HG02642 (cell line): ENCODE results near the gene WSCD2.

Experiments used
- ATAC-seq: cut with Tn5 transposase; IDR thresholded peaks from one replicate; pipeline ENCODE4 v1.9.1; 2021; ENCODE audit warnings: mild to moderate bottlenecking; ENCODE audit not compliant: unreplicated experiment, poor library complexity

The WSCD2 gene

GRCh38 chr12:108125073-108125472 lies 4.0 kb upstream of the WSCD2 start:
- ATAC-seq: no peak

GRCh38 chr12:108126212-108126611 lies 2.9 kb upstream of the WSCD2 start:
- no peak for ATAC-seq

DNA sequence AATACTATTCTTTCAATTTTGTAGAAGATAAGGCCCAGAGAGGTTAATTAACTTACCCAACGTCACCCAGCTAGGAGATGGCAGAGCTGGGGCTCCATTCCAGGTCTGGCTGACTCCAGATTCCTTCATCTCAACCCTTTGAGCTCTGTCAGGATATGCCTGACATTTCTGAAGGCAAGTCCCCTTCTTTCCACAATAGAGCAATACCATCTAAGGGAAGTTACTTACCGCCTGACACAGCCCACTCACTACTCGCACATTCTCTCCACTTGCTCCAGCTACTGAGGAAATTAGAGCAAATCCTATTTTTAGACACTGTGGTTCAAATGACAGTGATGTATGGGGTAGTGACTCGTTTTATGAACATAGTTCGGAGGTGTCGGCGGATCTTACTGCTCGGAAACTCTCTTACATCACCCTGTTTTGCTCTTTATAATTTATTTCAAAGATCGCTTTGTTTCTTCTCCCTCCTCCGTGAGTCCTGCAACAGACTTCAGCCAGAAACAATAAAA lies 2.0 kb upstream of the WSCD2 start:
- ATAC-seq: no peak

DNA sequence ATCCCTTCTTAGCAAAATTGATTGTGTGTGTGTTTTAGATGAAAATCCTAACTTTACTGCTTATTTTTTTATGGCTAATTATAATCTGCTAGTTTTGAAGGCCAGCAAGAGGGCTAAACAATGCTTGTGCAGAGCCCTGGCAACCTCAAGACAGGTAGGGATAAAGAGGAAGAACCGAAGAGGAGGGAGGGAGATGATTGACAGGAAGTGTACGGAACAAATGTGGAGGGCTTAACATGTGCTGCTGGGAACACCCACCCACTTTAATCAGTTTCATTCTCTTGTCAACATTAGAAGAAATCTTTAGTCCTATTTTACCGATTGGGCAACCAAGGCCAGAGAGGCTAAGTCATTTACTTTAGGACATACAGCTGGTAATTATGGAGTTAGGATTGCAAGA lies 1.4 kb upstream of the WSCD2 start:
- ATAC-seq: no peak

DNA sequence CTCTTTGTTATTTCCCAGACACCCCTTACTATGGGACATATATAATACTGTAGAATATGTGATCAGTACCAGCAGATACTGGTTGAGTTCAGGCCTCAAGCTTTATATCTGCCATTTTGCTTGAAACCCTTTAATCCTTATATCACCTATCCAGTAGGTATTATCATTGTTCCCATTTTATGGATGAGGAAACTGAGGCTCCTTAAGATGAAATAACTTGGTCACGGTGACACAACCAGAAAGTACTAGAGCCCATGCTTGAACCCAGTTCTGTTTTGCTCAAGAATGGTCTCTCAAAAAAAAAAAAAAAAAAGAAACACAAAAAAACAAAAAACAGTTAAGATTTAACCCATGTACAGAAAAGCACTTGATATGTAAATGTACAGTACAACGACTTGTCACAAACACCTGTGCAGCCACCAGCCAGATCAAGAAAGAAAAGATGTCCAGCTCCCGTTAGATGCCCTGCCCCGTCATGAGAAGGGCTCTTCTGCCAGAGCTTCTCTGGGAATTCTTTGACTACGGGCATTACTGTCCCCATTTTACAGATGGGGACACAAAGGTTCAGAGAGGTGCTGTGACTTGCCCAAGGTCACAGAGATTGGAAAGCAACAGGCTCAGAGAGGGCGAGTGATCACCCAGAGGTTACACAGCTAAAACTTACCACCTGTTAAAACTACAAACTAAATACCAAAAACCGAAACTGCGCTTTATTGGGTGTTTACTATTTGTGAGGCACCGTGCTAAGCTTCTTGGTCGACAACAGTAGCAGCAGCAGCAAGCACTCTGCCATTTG lies 669 bp upstream of the WSCD2 start:
- no peak for ATAC-seq

GRCh38 chr12:108131035-108131434 lies 1.9 kb downstream of the WSCD2 start:
- no peak for ATAC-seq

DNA sequence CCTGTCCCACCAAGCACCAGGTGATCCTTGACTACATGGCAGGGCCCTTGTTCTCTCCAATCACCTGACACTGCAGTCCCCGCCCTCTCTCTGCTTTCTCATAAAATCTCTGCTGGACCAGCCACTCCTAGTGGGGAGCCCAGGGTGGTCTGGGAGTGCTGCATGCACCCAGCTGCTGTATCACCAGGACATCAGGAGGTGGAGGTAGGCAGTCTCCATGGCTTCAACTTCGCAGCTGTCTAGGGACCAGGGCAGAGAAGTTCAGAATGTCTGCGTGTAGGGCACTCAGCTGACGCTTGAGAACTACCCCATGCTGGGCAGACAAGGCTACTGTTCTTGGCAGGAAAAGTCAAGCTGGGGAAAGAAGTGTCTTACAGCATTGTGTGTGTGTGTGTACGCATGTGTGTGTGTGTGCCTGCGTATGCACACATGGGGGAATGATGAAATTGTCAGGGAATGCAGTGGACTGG lies 2.6 kb downstream of the WSCD2 start:
- ATAC-seq: no peak

DNA sequence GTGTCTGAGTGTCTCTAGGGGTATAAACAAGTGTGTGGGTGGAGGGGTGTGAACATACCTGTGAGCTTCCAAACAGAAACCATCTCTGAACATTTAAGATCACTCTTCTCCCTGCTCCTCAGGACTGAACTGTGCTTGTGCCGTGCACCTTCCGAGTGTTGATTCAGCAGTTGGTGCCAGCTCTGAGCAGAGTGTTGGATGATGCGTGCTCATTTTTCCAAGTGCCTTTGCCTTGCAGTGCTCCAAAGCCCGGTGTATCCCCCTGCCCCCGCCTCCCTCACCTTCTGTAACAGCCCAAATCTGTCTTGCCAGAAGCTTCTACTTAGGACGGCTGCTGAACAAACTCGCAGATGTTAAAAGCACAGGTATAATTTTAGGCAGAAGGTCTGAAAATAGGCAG lies 4.4 kb downstream of the WSCD2 start:
- no peak for ATAC-seq

GRCh38 chr12:108134744-108135143 lies 5.7 kb downstream of the WSCD2 start:
- no peak for ATAC-seq

GRCh38 chr12:108135627-108136026 lies 6.5 kb downstream of the WSCD2 start:
- ATAC-seq: no peak

- no peak for ATAC-seq
Measured at GRCh38 chr12:108136697-108137096, 7.6 kb downstream of the WSCD2 start.

GRCh38 chr12:108139454-108139853 lies 10.4 kb downstream of the WSCD2 start:
- no peak for ATAC-seq

GRCh38 chr12:108140501-108140900 lies 11.4 kb downstream of the WSCD2 start:
- ATAC-seq: no peak

DNA sequence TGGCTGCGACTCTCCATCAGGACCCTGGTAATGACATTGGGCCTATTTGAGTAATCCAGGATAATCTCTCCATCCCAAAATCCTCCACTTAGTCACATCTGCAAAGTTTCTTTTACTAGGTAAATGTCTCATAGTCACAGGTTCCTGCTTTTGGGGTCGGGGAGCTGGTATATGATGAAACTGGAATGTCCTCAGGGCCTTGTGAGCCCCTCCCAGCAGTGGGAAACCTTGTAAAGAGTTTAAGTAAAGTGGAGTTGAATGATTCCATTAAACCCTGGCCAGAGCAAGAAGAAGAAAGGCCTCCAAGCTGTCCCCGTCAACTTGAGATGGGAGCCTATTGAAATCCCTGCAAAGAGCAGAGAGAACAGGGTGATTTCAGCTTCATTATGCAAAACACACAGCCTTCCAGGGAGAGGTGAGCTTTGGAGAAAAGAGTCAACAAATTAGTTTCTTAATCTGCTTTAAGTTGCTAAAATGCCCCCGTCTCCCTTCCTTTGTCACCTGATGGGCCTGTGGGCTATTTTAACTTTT lies 12.6 kb downstream of the WSCD2 start:
- no peak for ATAC-seq

GRCh38 chr12:108143144-108143543 lies 14.1 kb downstream of the WSCD2 start:
- ATAC-seq: no peak

DNA sequence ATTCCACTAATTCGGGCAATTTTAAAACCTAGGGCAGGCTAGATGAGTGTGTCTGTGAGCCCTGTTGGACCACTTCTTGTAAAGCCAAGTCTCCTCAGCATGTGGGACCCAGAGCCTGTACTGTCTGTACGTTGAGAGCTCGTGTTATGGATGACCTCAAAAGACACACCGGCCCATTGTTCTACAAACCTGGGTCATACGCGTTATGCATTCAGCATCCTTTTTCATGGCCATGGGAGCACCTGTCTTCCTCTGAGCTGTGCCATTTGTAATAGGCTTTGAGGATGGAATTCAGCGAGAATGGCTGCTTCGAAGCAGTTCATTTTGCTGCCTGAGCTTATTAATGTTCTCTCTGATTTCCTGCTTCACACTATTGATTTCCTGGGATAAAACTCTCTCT lies 15.0 kb downstream of the WSCD2 start:
- ATAC-seq: no peak

GRCh38 chr12:108145011-108145410 lies 15.9 kb downstream of the WSCD2 start:
- no peak for ATAC-seq

DNA sequence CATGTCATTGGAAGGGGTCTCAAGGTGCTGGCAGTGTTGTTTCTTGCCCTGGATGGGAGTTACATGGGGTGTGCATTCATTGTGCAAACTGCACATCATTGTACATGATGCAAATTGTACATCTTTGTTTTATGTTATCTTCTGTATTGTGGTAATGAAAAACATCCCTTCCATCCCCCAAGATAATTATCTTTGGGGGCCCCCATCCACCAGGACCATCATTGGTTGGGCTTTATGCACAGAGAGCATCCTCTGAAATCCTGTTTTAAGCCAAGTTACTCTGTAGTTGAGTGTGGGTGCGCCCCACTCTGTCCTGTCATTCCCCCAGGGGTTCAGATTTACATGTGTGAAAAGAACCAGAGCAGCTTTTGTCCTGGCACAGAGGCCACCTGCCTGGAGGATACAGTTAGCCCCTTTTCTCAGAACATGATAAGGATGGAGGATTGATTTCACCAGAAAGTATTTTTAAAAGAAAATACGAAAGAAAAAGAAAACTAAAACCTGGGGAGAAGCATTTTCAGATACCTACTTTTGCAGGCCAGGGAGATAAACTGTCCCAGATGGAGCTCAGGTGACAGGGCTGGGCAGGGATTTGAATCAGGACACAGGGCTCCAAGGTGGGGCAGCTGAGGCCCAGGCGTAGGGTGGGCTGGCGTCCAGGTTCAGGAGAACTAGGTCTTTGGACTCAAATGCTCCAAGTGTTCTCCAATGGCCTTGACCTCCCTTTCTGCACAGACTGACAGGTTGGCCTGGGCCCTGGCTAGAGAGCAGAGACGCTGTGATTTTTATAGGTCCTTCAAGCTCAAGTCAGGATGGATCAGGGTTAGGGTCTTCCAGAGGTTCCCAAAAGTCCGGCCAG lies 17.2 kb downstream of the WSCD2 start:
- ATAC-seq: no peak

- no peak for ATAC-seq
Measured at GRCh38 chr12:108147279-108147678, 18.2 kb downstream of the WSCD2 start.

- ATAC-seq: no peak
Measured at GRCh38 chr12:108148521-108149074, 19.5 kb downstream of the WSCD2 start.

GRCh38 chr12:108150436-108150835 lies 21.3 kb downstream of the WSCD2 start:
- ATAC-seq: no peak
